Astrocyte of the cerebellum (primary cell): ENCODE results near the gene ESPNL.

Source experiments
- DNase-seq: peaks from one replicate; pipeline ENCODE4 v3.0.0-alpha.2; 2011; ENCODE audit warnings: low read depth
- H3K4me3 ChIP-seq: 2 replicates; pipeline ENCODE4 v1.5.1; 2011; ENCODE audit warnings: mild to moderate bottlenecking, low read depth, low read length, moderate library complexity
- CTCF ChIP-seq: IDR thresholded peaks from 2 replicates; pipeline ENCODE4 v1.5.1; 2012; ENCODE audit warnings: low read length, low read depth, moderate library complexity, mild to moderate bottlenecking; ENCODE audit errors: missing control alignments
- in situ Hi-C: cut with HindIII; loops from 2 replicates; pipeline ENCODE4 v1.10.0; 2017; ENCODE audit warnings: low sequenced_read_pairs

ESPNL gene

GRCh38 chr2:238172439-238172838 is 72.3 kb downstream of the ESPNL start:
- no peak overlapping the region for H3K4me3 ChIP-seq
- DNase-seq, result no peak
- in situ Hi-C loops, result no loop called here
- no peak for TF ChIP-seq CTCF

- no peak for DNase-seq
- in situ Hi-C loops, result no loop called here
- no peak overlapping the region for H3K4me3 ChIP-seq
- no peak for TF ChIP-seq CTCF
Observed at GRCh38 chr2:238173692-238174091, 73.6 kb downstream of the ESPNL start.

GRCh38 chr2:238174291-238174690 is 74.2 kb downstream of the ESPNL start:
- no peak overlapping the region for H3K4me3 ChIP-seq
- in situ Hi-C loops, result no loop called here
- no peak for DNase-seq
- TF ChIP-seq CTCF, result no peak

GRCh38 chr2:238174701-238175100 is 74.6 kb downstream of the ESPNL start:
- TF ChIP-seq CTCF, result no peak
- H3K4me3 ChIP-seq, result no peak overlapping the region
- in situ Hi-C loops, result no loop called here
- no peak for DNase-seq

- no peak for TF ChIP-seq CTCF
- H3K4me3 ChIP-seq, result no peak overlapping the region
- no peak for DNase-seq
- in situ Hi-C loops, result no loop called here
Observed at GRCh38 chr2:238176613-238177012, 76.5 kb downstream of the ESPNL start.

- no peak for TF ChIP-seq CTCF
- in situ Hi-C loops, result no loop called here
- no peak for DNase-seq
- H3K4me3 ChIP-seq, result no peak overlapping the region
Observed at GRCh38 chr2:238180554-238180953, 80.4 kb downstream of the ESPNL start.

- no peak overlapping the region for H3K4me3 ChIP-seq
- no peak for TF ChIP-seq CTCF
- in situ Hi-C loops, result no loop called here
- DNase-seq, result no peak
Observed at GRCh38 chr2:238182362-238182761, 82.2 kb downstream of the ESPNL start.
